ENCODE data around the gene CTSF.

- TF ChIP-seq CTCF (conservative IDR thresholded peaks at IDR 0.05 in 1 of 2, IDR thresholded peaks at IDR 0.05 in 1 of 2; ENCODE audit: low read depth in 1 of 2, low read length in 2 of 2) (peak; percentile 49 to 56), EZH2 (IDR thresholded peaks at IDR 0.05; ENCODE audit: low read length, missing control alignments) (no peak)
Measured at GRCh38 chr11:66592457-66593302, 24.3 kb upstream of the CTSF start, which contains the start of the genes CCDC87 and CCS.

Data from fibroblast of lung (primary cell).